GM13977 (cell line): ENCODE measurements around the gene DCC.

ENCODE experiments used
- DNase-seq: peaks from one replicate; pipeline ENCODE4 v3.0.0; 2012; ENCODE audit warnings: low spot score
- CTCF ChIP-seq: IDR thresholded peaks from 2 replicates; pipeline ENCODE4 v1.5.1; 2012; ENCODE audit warnings: mild to moderate bottlenecking, control low read depth; ENCODE audit not compliant: insufficient read depth; ENCODE audit errors: extremely low read depth, missing control alignments
- in situ Hi-C: fragments of 300-500 bp; cut with MboI; formaldehyde crosslinking; loops from one replicate; pipeline ENCODE4 v1.12.0; 2022; ENCODE audit warnings: low sequenced_read_pairs, low pct_unique_long_range_greater_than_20kb, mixed read lengths, inconsistent platforms; ENCODE audit not compliant: unreplicated experiment

The DCC gene

GRCh38 chr18:52427521-52428175 lies 87.7 kb downstream of the DCC start:
- DNase-seq: no peak
- TF ChIP-seq CTCF: no peak
- in situ Hi-C loops: no loop called here

DNA sequence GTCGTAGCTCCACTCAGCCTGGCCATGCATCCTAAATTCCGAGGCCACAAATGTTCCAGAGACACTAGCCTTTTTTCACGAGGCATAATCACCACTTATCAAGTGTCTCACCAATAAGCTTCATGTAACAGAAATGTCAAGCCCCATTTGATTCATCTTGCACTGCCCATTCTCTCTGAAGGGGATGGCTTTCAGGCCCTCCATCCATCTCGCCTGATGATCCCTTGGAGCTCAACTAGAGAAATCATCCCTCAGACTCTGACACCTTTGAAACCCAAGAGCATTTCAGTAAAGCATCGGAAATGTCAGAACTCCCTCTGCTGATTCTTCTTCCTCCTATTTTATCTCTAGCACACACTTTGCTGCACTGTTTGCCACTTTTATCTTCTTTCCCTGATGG lies 91.7 kb downstream of the DCC start:
- TF ChIP-seq CTCF: no peak
- DNase-seq: no peak
- in situ Hi-C loops: no loop called here

DNA sequence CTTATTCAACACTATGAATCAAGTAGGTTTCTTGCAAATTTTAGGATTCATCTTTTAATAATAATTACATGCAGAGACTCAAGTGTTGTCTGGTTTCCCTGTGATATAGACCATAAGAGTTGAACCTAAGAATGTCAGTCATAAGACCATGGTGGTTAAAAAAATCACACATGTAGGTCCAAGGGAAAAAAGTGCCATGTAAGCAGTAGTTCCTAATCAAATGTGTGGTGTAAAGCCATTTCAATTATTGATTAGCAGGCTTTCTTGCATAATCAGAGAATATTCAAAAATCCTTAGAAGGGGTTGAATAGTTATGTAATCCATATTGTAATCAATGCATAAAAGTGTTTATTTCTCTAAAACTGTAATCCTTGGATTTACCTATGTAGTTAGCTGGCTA lies 93.8 kb downstream of the DCC start:
- in situ Hi-C loops: no loop called here

GRCh38 chr18:52435301-52435700 lies 95.3 kb downstream of the DCC start:
- DNase-seq: no peak
- in situ Hi-C loops: no loop called here
- TF ChIP-seq CTCF: no peak

More for the DNA sequence above, 93.8 kb downstream of the DCC start:
- no peak for TF ChIP-seq CTCF
- DNase-seq: no peak

DNA sequence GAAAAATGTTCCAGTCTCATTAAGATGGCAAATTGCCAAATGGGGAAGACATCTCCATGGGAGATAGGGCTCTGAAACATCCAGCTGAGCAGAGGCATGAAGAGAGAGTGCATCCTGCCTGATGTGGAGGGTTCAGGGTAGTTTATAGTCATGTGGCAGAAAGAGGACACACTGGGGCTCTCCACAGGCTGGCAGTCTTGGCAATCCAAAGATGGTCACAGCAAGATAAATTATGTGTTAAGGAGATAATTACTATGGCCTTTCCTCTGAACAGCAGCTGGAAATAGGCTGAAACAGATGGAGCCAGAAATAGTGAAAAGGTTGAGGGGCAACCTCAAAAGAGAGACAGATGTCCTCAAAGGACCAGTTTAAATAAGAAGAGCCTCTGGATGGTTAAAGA lies 97.2 kb downstream of the DCC start:
- in situ Hi-C loops: no loop called here
- DNase-seq: no peak
- TF ChIP-seq CTCF: no peak

DNA sequence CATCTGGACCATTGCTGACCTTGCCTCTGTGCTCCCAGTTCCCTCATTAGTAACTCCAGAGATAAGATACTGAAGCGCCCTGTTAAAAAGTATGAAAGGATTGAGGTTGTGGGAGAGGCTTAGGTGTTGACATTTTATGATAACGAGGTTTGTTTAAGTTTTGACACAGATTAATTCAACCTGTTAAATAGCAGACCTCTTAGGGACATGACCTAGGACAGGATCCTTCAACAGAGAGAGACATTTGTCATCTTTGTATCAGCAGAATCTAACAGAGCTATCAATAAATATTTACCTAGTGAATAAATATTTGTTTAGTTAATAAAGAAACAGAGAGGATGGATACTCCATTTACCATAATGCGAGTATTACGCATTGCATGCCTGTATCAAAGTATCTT lies 99.5 kb downstream of the DCC start:
- in situ Hi-C loops: no loop called here
- DNase-seq: no peak
- no peak for TF ChIP-seq CTCF

GRCh38 chr18:52441794-52442193 lies 101.8 kb downstream of the DCC start:
- TF ChIP-seq CTCF: no peak
- in situ Hi-C loops: no loop called here
- DNase-seq: no peak
